Measurements from ENCODE around the gene SCIMP.

SCIMP gene

GRCh38 chr17:5234645-5235576 is at the start of gene SCIMP:
Gene SCIMP (minus strand): TSS chr17:5234860. CDS start chr17:5234755, 105 bp downstream.
- DNase-seq (ENCODE audit: low spot score in 2 of 2) = no peak
- no peaks in the 10 kb centered on the region for H3K9me3 Mint-ChIP-seq
- peaks cover 2% of the 10 kb centered on the region for H3K36me3 Mint-ChIP-seq
- peak; percentile 39 for ATAC-seq
- H3K4me3 Mint-ChIP-seq = no peak within 1 kb of the TSS
- peak within 1 kb of the TSS; percentile 54 for H3K27ac Mint-ChIP-seq
- H3K4me1 Mint-ChIP-seq = peaks cover 37% of the 10 kb centered on the region

- Mint-ChIP-seq H3K9me3 (no peaks in the 10 kb centered on the region), H3K4me3 (peak overlapping the region; percentile 71), H3K27ac (peak overlapping the region; percentile 80), H3K36me3 (peaks cover 58% of the 10 kb centered on the region), H3K4me1 (peaks cover 40% of the 10 kb centered on the region)
- no peak for DNase-seq (ENCODE audit: low spot score in 2 of 2)
- ATAC-seq = no peak
Observed at GRCh38 chr17:5283571-5284315, 49.1 kb upstream of the SCIMP start.

GRCh38 chr17:5282642-5283217 is 48.1 kb upstream of the SCIMP start:
- peak; percentile 58 for ATAC-seq
- no peaks in the 10 kb centered on the region for H3K9me3 Mint-ChIP-seq
- peak overlapping the region; percentile 80 for H3K27ac Mint-ChIP-seq
- peaks cover 51% of the 10 kb centered on the region for H3K36me3 Mint-ChIP-seq
- H3K4me1 Mint-ChIP-seq = peaks cover 32% of the 10 kb centered on the region
- no peak for DNase-seq (ENCODE audit: low spot score in 2 of 2)
- peak overlapping the region; percentile 71 for H3K4me3 Mint-ChIP-seq

- DNase-seq (ENCODE audit: low spot score in 2 of 2) = peak; percentile 93 to 97
- H3K9me3 Mint-ChIP-seq = no peaks in the 10 kb centered on the region
- H3K4me3 Mint-ChIP-seq = peak within 1 kb of the TSS; percentile 71
- peaks cover 44% of the 10 kb centered on the region for H3K36me3 Mint-ChIP-seq
- ATAC-seq = peak; percentile 86
- peak within 1 kb of the TSS; percentile 80 for H3K27ac Mint-ChIP-seq
- peaks cover 28% of the 10 kb centered on the region for H3K4me1 Mint-ChIP-seq
Observed at GRCh38 chr17:5281814-5282641, 47.4 kb upstream of the SCIMP start, which contains the start of gene RABEP1. Gene RABEP1 (plus strand): TSS chr17:5282284. CDS start chr17:5282487, 203 bp downstream.

GRCh38 chr17:5272322-5272721 is 37.7 kb upstream of the SCIMP start:
- DNase-seq (ENCODE audit: low spot score in 2 of 2) = peak in 1 of 2 donors; percentile 60
- H3K36me3 Mint-ChIP-seq = no peaks in the 10 kb centered on the region
- no peaks in the 10 kb centered on the region for H3K9me3 Mint-ChIP-seq
- peaks cover 7% of the 10 kb centered on the region for H3K4me1 Mint-ChIP-seq
- ATAC-seq = peak; percentile 96
- H3K27ac Mint-ChIP-seq = peak overlapping the region; percentile 20
- H3K4me3 Mint-ChIP-seq = peak overlapping the region; percentile 33

- Mint-ChIP-seq H3K36me3 (no peaks in the 10 kb centered on the region), H3K4me1 (peaks cover 7% of the 10 kb centered on the region), H3K4me3 (no peak overlapping the region), H3K27ac (no peak overlapping the region), H3K9me3 (no peaks in the 10 kb centered on the region)
- ATAC-seq (no peak), DNase-seq (ENCODE audit: low spot score in 2 of 2) (no peak)
Observed at GRCh38 chr17:5269241-5269960, 34.7 kb upstream of the SCIMP start.

GRCh38 chr17:5264893-5265292 is 30.2 kb upstream of the SCIMP start:
- H3K4me3 Mint-ChIP-seq = no peak overlapping the region
- H3K9me3 Mint-ChIP-seq = no peaks in the 10 kb centered on the region
- no peak overlapping the region for H3K27ac Mint-ChIP-seq
- DNase-seq (ENCODE audit: low spot score in 2 of 2) (no peak), ATAC-seq (no peak)
- H3K4me1 Mint-ChIP-seq = no peaks in the 10 kb centered on the region
- no peaks in the 10 kb centered on the region for H3K36me3 Mint-ChIP-seq

- Mint-ChIP-seq H3K4me1 (no peaks in the 10 kb centered on the region), H3K27ac (no peak overlapping the region), H3K4me3 (no peak overlapping the region), H3K36me3 (no peaks in the 10 kb centered on the region), H3K9me3 (no peaks in the 10 kb centered on the region)
- DNase-seq (ENCODE audit: low spot score in 2 of 2) = no peak
- ATAC-seq = no peak
Observed at GRCh38 chr17:5263441-5263840, 28.8 kb upstream of the SCIMP start.

- Mint-ChIP-seq H3K27ac (no peak overlapping the region), H3K4me3 (no peak overlapping the region), H3K9me3 (no peaks in the 10 kb centered on the region), H3K4me1 (no peaks in the 10 kb centered on the region), H3K36me3 (no peaks in the 10 kb centered on the region)
- DNase-seq (ENCODE audit: low spot score in 2 of 2) (no peak), ATAC-seq (no peak)
Observed at GRCh38 chr17:5262416-5262991, 27.8 kb upstream of the SCIMP start.

- Mint-ChIP-seq H3K4me3 (no peak overlapping the region), H3K9me3 (no peaks in the 10 kb centered on the region), H3K4me1 (peaks cover under 1% of the 10 kb centered on the region), H3K27ac (no peak overlapping the region), H3K36me3 (no peaks in the 10 kb centered on the region)
- DNase-seq (ENCODE audit: low spot score in 2 of 2) = no peak
- ATAC-seq = no peak
Observed at GRCh38 chr17:5260542-5260941, 25.9 kb upstream of the SCIMP start.

GRCh38 chr17:5257124-5257523 is 22.5 kb upstream of the SCIMP start:
- peaks cover 9% of the 10 kb centered on the region for H3K4me1 Mint-ChIP-seq
- no peak overlapping the region for H3K4me3 Mint-ChIP-seq

GRCh38 chr17:5254903-5255521 is 20.4 kb upstream of the SCIMP start:
- ATAC-seq = no peak
- peak overlapping the region; percentile 7 for H3K27ac Mint-ChIP-seq

More at GRCh38 chr17:5257124-5257523, 22.5 kb upstream of the SCIMP start:
- no peak for DNase-seq (ENCODE audit: low spot score in 2 of 2)
- ATAC-seq = no peak
- Mint-ChIP-seq H3K9me3 (no peaks in the 10 kb centered on the region), H3K36me3 (no peaks in the 10 kb centered on the region), H3K27ac (no peak overlapping the region)

GRCh38 chr17:5254414-5254813 is 19.8 kb upstream of the SCIMP start:
- DNase-seq (ENCODE audit: low spot score in 2 of 2) (no peak), ATAC-seq (no peak)
- Mint-ChIP-seq H3K4me1 (peaks cover 14% of the 10 kb centered on the region), H3K36me3 (no peaks in the 10 kb centered on the region), H3K27ac (peak overlapping the region; percentile 7), H3K4me3 (no peak overlapping the region), H3K9me3 (no peaks in the 10 kb centered on the region)

More at GRCh38 chr17:5254903-5255521, 20.4 kb upstream of the SCIMP start:
- no peak for DNase-seq (ENCODE audit: low spot score in 2 of 2)
- Mint-ChIP-seq H3K9me3 (no peaks in the 10 kb centered on the region), H3K4me1 (peaks cover 9% of the 10 kb centered on the region), H3K4me3 (no peak overlapping the region), H3K36me3 (no peaks in the 10 kb centered on the region)
